H9 (cell line): ENCODE measurements around the gene TMEM131. TPM values are rescaled to one million over a fixed set of nuclear protein-coding genes. Genes with fewer than 3 reads are reported as not detected.
A peak's percentile ranks its signal among the peaks of the same experiment; 100 is the strongest.

Source experiments
- DNase-seq: peaks from one replicate; pipeline ENCODE4 v3.0.0-alpha.2; 2017
- H2AFZ ChIP-seq: one replicate; pipeline ENCODE4 v1.6.1; 2013; ENCODE audit warnings: mild to moderate bottlenecking, low read length, control low read depth, moderate library complexity
- H2AK5ac ChIP-seq: 2 replicates; pipeline ENCODE4 v1.6.1; 2013; ENCODE audit warnings: low read length, control low read depth, mixed read lengths; ENCODE audit not compliant: insufficient read length
- H2BK120ac ChIP-seq: one replicate; pipeline ENCODE4 v1.6.1; 2013; ENCODE audit warnings: low read depth, mild to moderate bottlenecking, low read length, control low read depth, inconsistent platforms; ENCODE audit not compliant: poor library complexity, severe bottlenecking
- H2BK12ac ChIP-seq: 2 replicates; pipeline ENCODE4 v1.6.1; 2013; ENCODE audit warnings: low read length, control low read depth, mixed read lengths, low read depth; ENCODE audit not compliant: insufficient read length
- H2BK15ac ChIP-seq: 2 replicates; pipeline ENCODE4 v1.6.1; 2013; ENCODE audit warnings: low read depth, low read length, control low read depth
- H2BK20ac ChIP-seq: one replicate; pipeline ENCODE4 v1.6.1; 2013; ENCODE audit warnings: low read depth, mild to moderate bottlenecking, low read length, control low read depth, inconsistent platforms; ENCODE audit not compliant: poor library complexity, severe bottlenecking
- H2BK5ac ChIP-seq: 2 replicates; pipeline ENCODE4 v1.6.1; 2013; ENCODE audit warnings: low read length, control low read depth, mixed read lengths; ENCODE audit not compliant: insufficient read length
- H3K14ac ChIP-seq: 2 replicates; pipeline ENCODE4 v1.6.1; 2013; ENCODE audit warnings: low read length, control low read depth; ENCODE audit not compliant: insufficient read depth
- H3K18ac ChIP-seq: 2 replicates; pipeline ENCODE4 v1.6.1; 2013; ENCODE audit warnings: low read depth, mild to moderate bottlenecking, mixed read lengths, low read length, control low read depth; ENCODE audit not compliant: insufficient read length
- H3K23ac ChIP-seq: 2 replicates; pipeline ENCODE4 v1.6.1; 2013; ENCODE audit warnings: low read length, control low read depth, mixed read lengths, low read depth; ENCODE audit not compliant: insufficient read length
- H3K23me2 ChIP-seq: 2 replicates; pipeline ENCODE4 v1.6.1; 2013; ENCODE audit warnings: low read depth, mild to moderate bottlenecking, mixed read lengths, low read length, control low read depth; ENCODE audit not compliant: insufficient read length, poor library complexity, severe bottlenecking
- H3K27ac ChIP-seq: 2 replicates; pipeline ENCODE4 v1.5.1; 2013; ENCODE audit warnings: low read length, control low read depth, mixed read lengths, low read depth; ENCODE audit not compliant: insufficient read length
- H3K27me3 ChIP-seq: 2 replicates; pipeline ENCODE4 v1.6.1; 2013; ENCODE audit warnings: low read length, control low read depth, inconsistent platforms; ENCODE audit not compliant: insufficient read depth
- H3K4ac ChIP-seq: 2 replicates; pipeline ENCODE4 v1.6.1; 2013; ENCODE audit warnings: low read depth, mild to moderate bottlenecking, control low read depth, inconsistent platforms, low read length, moderate library complexity
- H3K4me1 ChIP-seq: 2 replicates; pipeline ENCODE4 v1.6.1; 2013; ENCODE audit warnings: low read length, control low read depth, inconsistent platforms; ENCODE audit not compliant: insufficient read depth
- H3K4me2 ChIP-seq: 2 replicates; pipeline ENCODE4 v1.6.1; 2013; ENCODE audit warnings: low read length, control low read depth, mixed read lengths; ENCODE audit not compliant: insufficient read length, insufficient read depth
- H3K56ac ChIP-seq: 2 replicates; pipeline ENCODE4 v1.6.1; 2013; ENCODE audit warnings: low read depth, mild to moderate bottlenecking, mixed read lengths, low read length, control low read depth; ENCODE audit not compliant: insufficient read length
- H3K79me1 ChIP-seq: 2 replicates; pipeline ENCODE4 v1.6.1; 2013; ENCODE audit warnings: low read depth, mild to moderate bottlenecking, moderate library complexity, low read length, control low read depth, inconsistent platforms; ENCODE audit not compliant: insufficient read depth, poor library complexity, severe bottlenecking
- H3K79me2 ChIP-seq: 2 replicates; pipeline ENCODE4 v1.6.1; 2013; ENCODE audit warnings: low read length, control low read depth, inconsistent platforms; ENCODE audit not compliant: insufficient read depth
- H3K9ac ChIP-seq: 2 replicates; pipeline ENCODE4 v1.6.1; 2013; ENCODE audit warnings: low read length, control low read depth, mixed read lengths; ENCODE audit not compliant: insufficient read length; ENCODE audit errors: extremely low read depth
- H3K9me3 ChIP-seq: one replicate; pipeline ENCODE4 v1.6.1; 2013; ENCODE audit warnings: low read depth, low read length, inconsistent platforms; ENCODE audit not compliant: control insufficient read depth
- H3T11ph ChIP-seq: one replicate; pipeline ENCODE4 v1.6.1; 2013; ENCODE audit warnings: mild to moderate bottlenecking, low read length, control low read depth, inconsistent platforms
- H4K20me1 ChIP-seq: one replicate; pipeline ENCODE4 v1.6.1; 2013; ENCODE audit not compliant: control insufficient read depth, insufficient read length, insufficient read depth
- H4K5ac ChIP-seq: 2 replicates; pipeline ENCODE4 v1.6.1; 2013; ENCODE audit warnings: low read depth, mild to moderate bottlenecking, mixed read lengths, low read length, control low read depth; ENCODE audit not compliant: insufficient read length
- H4K8ac ChIP-seq: replicated peaks from 2 replicates; pipeline ENCODE4 v1.6.1; 2013; ENCODE audit warnings: low read length, control low read depth, mixed read lengths, low read depth; ENCODE audit not compliant: insufficient read length
- H4K91ac ChIP-seq: 2 replicates; pipeline ENCODE4 v1.6.1; 2013; ENCODE audit warnings: low read depth, mild to moderate bottlenecking, moderate library complexity, mixed read lengths, low read length, control low read depth; ENCODE audit not compliant: insufficient read length
- H3K27ac Mint-ChIP-seq, 3 experiments: 2 replicates in 2 of 3; 3 replicates in 1 of 3; pipeline ENCODE4 v1.8.0; 2020 to 2021; ENCODE audit warnings: mixed read lengths in 3 of 3, mild to moderate bottlenecking in 1 of 3, moderate library complexity in 1 of 3
- H3K27me3 Mint-ChIP-seq: 2 replicates; pipeline ENCODE4 v1.8.0; 2021; ENCODE audit warnings: low read depth, mild to moderate bottlenecking, moderate library complexity, mixed read lengths
- H3K36me3 Mint-ChIP-seq, 3 experiments: 2 replicates in 2 of 3; 3 replicates in 1 of 3; pipeline ENCODE4 v1.8.0; 2020 to 2021; ENCODE audit warnings: low read depth in 3 of 3, mixed read lengths in 3 of 3; ENCODE audit not compliant: insufficient read depth in 1 of 3
- H3K4me1 Mint-ChIP-seq, 2 experiments: 2 replicates each; pipeline ENCODE4 v1.8.0; 2020; ENCODE audit warnings: mixed read lengths in 2 of 2
- H3K4me3 Mint-ChIP-seq, 2 experiments: 2 replicates in 1 of 2; 3 replicates in 1 of 2; pipeline ENCODE4 v1.8.0; 2020 to 2021; ENCODE audit warnings: mild to moderate bottlenecking in 2 of 2, mixed read lengths in 2 of 2, moderate library complexity in 1 of 2
- H3K9me3 Mint-ChIP-seq, 2 experiments: 2 replicates in 1 of 2; 3 replicates in 1 of 2; pipeline ENCODE4 v1.8.0; 2020; ENCODE audit warnings: mild to moderate bottlenecking in 2 of 2, mixed read lengths in 2 of 2, moderate library complexity in 1 of 2
- WGBS: extraction: QIAGEN DNeasy Blood & Tissue Kit; methylation state at CpG from one replicate; pipeline ENCODE4 v1.1.7; 2013; ENCODE audit warnings: missing lambda C conversion rate, low lambda C conversion rate, mixed read lengths; ENCODE audit not compliant: insufficient read length; ENCODE audit errors: extremely low coverage; 5-methylcytosine and 5-hydroxymethylcytosine counted together
- total RNA-seq: library from RNA; stranded (reverse); gene quantifications from 2 replicates; pipeline ENCODE4 v1.2.1, GENCODE V29; 2021
- TF ChIP-seq, protein P1 (sequence below): fragments of 200-600 bp; sonication (generic); conservative IDR thresholded peaks from 3 replicates; pipeline ENCODE4 v1.8.0; 2021; ENCODE audit warnings: antibody characterized with exemption, mild to moderate bottlenecking

TMEM131 gene
- total RNA-seq, 1 experiment from 2014 or later: 20.9 TPM

DNA sequence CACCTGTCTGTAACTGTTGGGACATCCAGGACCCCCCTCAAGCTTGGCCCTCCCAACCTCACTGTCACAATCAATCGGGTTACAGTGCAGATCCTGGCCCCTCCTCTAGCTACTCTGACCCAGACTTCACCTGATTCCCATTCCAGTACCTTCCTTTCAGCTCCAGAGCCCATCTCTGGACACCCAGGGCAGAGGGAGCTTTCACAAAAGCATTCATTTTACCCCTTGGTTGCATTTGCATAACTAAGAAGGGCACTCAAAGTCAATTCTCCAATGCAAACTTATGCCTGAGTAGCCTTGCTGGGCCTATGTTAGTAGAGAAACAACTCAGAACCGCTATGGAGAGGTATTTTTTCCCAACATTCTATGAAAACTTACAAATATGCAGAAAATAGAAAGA lies 275.0 kb downstream of the TMEM131 start:
- Histone ChIP-seq H4K5ac (no peak overlapping the region), H3K14ac (no peak overlapping the region), H2BK12ac (no peak overlapping the region), H2BK15ac (no peak overlapping the region), H4K20me1 (no peaks in the 10 kb centered on the region), H2AK5ac (no peak overlapping the region), H3K27ac (no peak overlapping the region), H3K23ac (no peak overlapping the region), H3K56ac (no peak overlapping the region), H3K4me2 (no peak overlapping the region), H3K79me2 (no peaks in the 10 kb centered on the region), H3K9me3 (no peaks in the 10 kb centered on the region), H3K4me1 (peaks cover 6% of the 10 kb centered on the region), H3K79me1 (no peaks in the 10 kb centered on the region), H3K18ac (no peak overlapping the region), H3K27me3 (no peaks in the 10 kb centered on the region), H2BK120ac (no peak overlapping the region), H3K23me2 (no peaks in the 10 kb centered on the region), H4K91ac (no peak overlapping the region), H3T11ph (no peak overlapping the region), H3K4ac (no peak overlapping the region), H2BK5ac (no peak overlapping the region), H2AFZ (no peak overlapping the region), H3K9ac (no peak overlapping the region), H2BK20ac (no peak overlapping the region), H4K8ac (no peak overlapping the region)
- WGBS: no CpG with 5 or more reads among the region's 2 CpGs
- DNase-seq: no peak
- peak overlapping the region in 1 of 2 experiments; percentile 60; a peak in 2 of 5 replicates for H3K4me3 Mint-ChIP-seq
- peak overlapping the region; percentile 84 to 93 (median 86); a peak in 6 of 7 replicates for H3K27ac Mint-ChIP-seq
- no peaks in the 10 kb centered on the region; a peak in 1 of 5 replicates for H3K9me3 Mint-ChIP-seq
- H3K27me3 Mint-ChIP-seq: peaks cover 5% of the 10 kb centered on the region
- H3K4me1 Mint-ChIP-seq: peaks cover 23 to 26% of the 10 kb centered on the region in 2 experiments
- TF ChIP-seq, protein P1, sequence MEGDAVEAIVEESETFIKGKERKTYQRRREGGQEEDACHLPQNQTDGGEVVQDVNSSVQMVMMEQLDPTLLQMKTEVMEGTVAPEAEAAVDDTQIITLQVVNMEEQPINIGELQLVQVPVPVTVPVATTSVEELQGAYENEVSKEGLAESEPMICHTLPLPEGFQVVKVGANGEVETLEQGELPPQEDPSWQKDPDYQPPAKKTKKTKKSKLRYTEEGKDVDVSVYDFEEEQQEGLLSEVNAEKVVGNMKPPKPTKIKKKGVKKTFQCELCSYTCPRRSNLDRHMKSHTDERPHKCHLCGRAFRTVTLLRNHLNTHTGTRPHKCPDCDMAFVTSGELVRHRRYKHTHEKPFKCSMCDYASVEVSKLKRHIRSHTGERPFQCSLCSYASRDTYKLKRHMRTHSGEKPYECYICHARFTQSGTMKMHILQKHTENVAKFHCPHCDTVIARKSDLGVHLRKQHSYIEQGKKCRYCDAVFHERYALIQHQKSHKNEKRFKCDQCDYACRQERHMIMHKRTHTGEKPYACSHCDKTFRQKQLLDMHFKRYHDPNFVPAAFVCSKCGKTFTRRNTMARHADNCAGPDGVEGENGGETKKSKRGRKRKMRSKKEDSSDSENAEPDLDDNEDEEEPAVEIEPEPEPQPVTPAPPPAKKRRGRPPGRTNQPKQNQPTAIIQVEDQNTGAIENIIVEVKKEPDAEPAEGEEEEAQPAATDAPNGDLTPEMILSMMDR: no peak
- H3K36me3 Mint-ChIP-seq: no peaks in the 10 kb centered on the region; a peak in 1 of 7 replicates
